Neural crest cell (in vitro differentiated cells): ENCODE results near the gene LONP2. TPM values are rescaled to one million over a fixed set of nuclear protein-coding genes. Genes with fewer than 3 reads are reported as not detected.

ENCODE experiments used
- DNase-seq: peaks from one replicate; pipeline ENCODE4 v3.0.0; 2021; ENCODE audit warnings: low read depth, mixed read lengths, low spot score
- H3K27ac Mint-ChIP-seq: one replicate; pipeline ENCODE4 v1.8.0; 2021; ENCODE audit warnings: mild to moderate bottlenecking, mixed read lengths; ENCODE audit not compliant: unreplicated experiment
- H3K27me3 Mint-ChIP-seq: 2 replicates; pipeline ENCODE4 v1.8.0; 2021; ENCODE audit warnings: low read depth, mild to moderate bottlenecking, mixed read lengths
- H3K36me3 Mint-ChIP-seq: 2 replicates; pipeline ENCODE4 v1.8.0; 2021; ENCODE audit warnings: low read depth, mild to moderate bottlenecking, mixed read lengths
- H3K4me1 Mint-ChIP-seq: 2 replicates; pipeline ENCODE4 v1.8.0; 2021; ENCODE audit warnings: mixed read lengths
- H3K4me3 Mint-ChIP-seq: one replicate; pipeline ENCODE4 v1.8.0; 2021; ENCODE audit warnings: mild to moderate bottlenecking, mixed read lengths
- H3K9me3 Mint-ChIP-seq: 2 replicates; pipeline ENCODE4 v1.8.0; 2021; ENCODE audit warnings: mixed read lengths
- CTCF ChIP-seq: fragments of 200-600 bp; sonication (generic); conservative IDR thresholded peaks from 2 replicates; pipeline ENCODE4 v1.5.0; 2021; ENCODE audit warnings: antibody characterized with exemption, mild to moderate bottlenecking
- total RNA-seq: library from RNA; stranded (reverse); gene quantifications from 2 replicates; pipeline ENCODE4 v1.2.1, GENCODE V29; 2021

The LONP2 gene
- total RNA-seq, 1 donor from 2014 or later = 42.4 TPM

GRCh38 chr16:48340054-48340453 lies 96.0 kb downstream of the LONP2 start:
- Mint-ChIP-seq H3K36me3 (peaks cover 34% of the 10 kb centered on the region), H3K9me3 (no peaks in the 10 kb centered on the region), H3K4me3 (no peak overlapping the region), H3K27ac (no peak overlapping the region), H3K4me1 (no peaks in the 10 kb centered on the region), H3K27me3 (no peaks in the 10 kb centered on the region)
- no peak for TF ChIP-seq CTCF
- no peak for DNase-seq

- no peaks in the 10 kb centered on the region for H3K4me1 Mint-ChIP-seq
- H3K4me3 Mint-ChIP-seq = no peak overlapping the region
- no peak for TF ChIP-seq CTCF
- H3K9me3 Mint-ChIP-seq = no peaks in the 10 kb centered on the region
- no peak for DNase-seq
- peaks cover 26% of the 10 kb centered on the region for H3K36me3 Mint-ChIP-seq
- no peak overlapping the region for H3K27ac Mint-ChIP-seq
- H3K27me3 Mint-ChIP-seq = no peaks in the 10 kb centered on the region
These were observed 98.5 kb downstream of the LONP2 start for GRCh38 chr16:48342591-48342990.

GRCh38 chr16:48347191-48347865 lies 103.2 kb downstream of the LONP2 start:
- H3K27me3 Mint-ChIP-seq = no peaks in the 10 kb centered on the region
- H3K4me1 Mint-ChIP-seq = peaks cover 3% of the 10 kb centered on the region
- no peak overlapping the region for H3K4me3 Mint-ChIP-seq
- no peak overlapping the region for H3K27ac Mint-ChIP-seq
- peaks cover 22% of the 10 kb centered on the region for H3K36me3 Mint-ChIP-seq
- TF ChIP-seq CTCF = no peak
- DNase-seq = no peak
- H3K9me3 Mint-ChIP-seq = no peaks in the 10 kb centered on the region

- H3K9me3 Mint-ChIP-seq = no peaks in the 10 kb centered on the region
- no peak for TF ChIP-seq CTCF
- no peak overlapping the region for H3K27ac Mint-ChIP-seq
- H3K4me1 Mint-ChIP-seq = peaks cover 3% of the 10 kb centered on the region
- no peak for DNase-seq
- H3K4me3 Mint-ChIP-seq = no peak overlapping the region
- no peaks in the 10 kb centered on the region for H3K27me3 Mint-ChIP-seq
- peaks cover 22% of the 10 kb centered on the region for H3K36me3 Mint-ChIP-seq
These were observed 103.9 kb downstream of the LONP2 start for GRCh38 chr16:48347980-48348379.

GRCh38 chr16:48350736-48351135 lies 106.6 kb downstream of the LONP2 start:
- peaks cover 3% of the 10 kb centered on the region for H3K9me3 Mint-ChIP-seq
- no peak overlapping the region for H3K4me3 Mint-ChIP-seq
- H3K27ac Mint-ChIP-seq = no peak overlapping the region
- DNase-seq = no peak
- no peak for TF ChIP-seq CTCF
- peaks cover 30% of the 10 kb centered on the region for H3K36me3 Mint-ChIP-seq
- peaks cover 2% of the 10 kb centered on the region for H3K27me3 Mint-ChIP-seq
- peaks cover 12% of the 10 kb centered on the region for H3K4me1 Mint-ChIP-seq
